ENCODE results near the gene HLA-G.

Gene HLA-G

GRCh38 chr6:29792123-29793035 lies 35.2 kb upstream of the HLA-G start:
- H3K9me3 ChIP-seq: no peaks in the 10 kb centered on the region
- TF ChIP-seq, protein P1, sequence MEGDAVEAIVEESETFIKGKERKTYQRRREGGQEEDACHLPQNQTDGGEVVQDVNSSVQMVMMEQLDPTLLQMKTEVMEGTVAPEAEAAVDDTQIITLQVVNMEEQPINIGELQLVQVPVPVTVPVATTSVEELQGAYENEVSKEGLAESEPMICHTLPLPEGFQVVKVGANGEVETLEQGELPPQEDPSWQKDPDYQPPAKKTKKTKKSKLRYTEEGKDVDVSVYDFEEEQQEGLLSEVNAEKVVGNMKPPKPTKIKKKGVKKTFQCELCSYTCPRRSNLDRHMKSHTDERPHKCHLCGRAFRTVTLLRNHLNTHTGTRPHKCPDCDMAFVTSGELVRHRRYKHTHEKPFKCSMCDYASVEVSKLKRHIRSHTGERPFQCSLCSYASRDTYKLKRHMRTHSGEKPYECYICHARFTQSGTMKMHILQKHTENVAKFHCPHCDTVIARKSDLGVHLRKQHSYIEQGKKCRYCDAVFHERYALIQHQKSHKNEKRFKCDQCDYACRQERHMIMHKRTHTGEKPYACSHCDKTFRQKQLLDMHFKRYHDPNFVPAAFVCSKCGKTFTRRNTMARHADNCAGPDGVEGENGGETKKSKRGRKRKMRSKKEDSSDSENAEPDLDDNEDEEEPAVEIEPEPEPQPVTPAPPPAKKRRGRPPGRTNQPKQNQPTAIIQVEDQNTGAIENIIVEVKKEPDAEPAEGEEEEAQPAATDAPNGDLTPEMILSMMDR (IDR thresholded peaks at IDR 0.05): peak; percentile 10
- H3K36me3 ChIP-seq: no peaks in the 10 kb centered on the region
- H3K27me3 ChIP-seq: peaks cover 97% of the 10 kb centered on the region
- H3K4me1 ChIP-seq (ENCODE audit: control insufficient read depth in 1 of 2, insufficient read depth in 1 of 2, low read depth in 1 of 2, low read length in 1 of 2): peaks cover 6 to 10% of the 10 kb centered on the region in 2 experiments
- peak overlapping the region; percentile 39 to 61 for H3K4me3 ChIP-seq (ENCODE audit: low read depth in 1 of 2, low read length in 1 of 2)
- H3K27ac ChIP-seq: no peak overlapping the region

- Histone ChIP-seq H3K36me3 (no peaks in the 10 kb centered on the region), H3K27ac (no peak overlapping the region), H3K4me3 (ENCODE audit: low read depth in 1 of 2, low read length in 1 of 2) (peak overlapping the region; percentile 17 to 61), H3K9me3 (no peaks in the 10 kb centered on the region), H3K4me1 (ENCODE audit: control insufficient read depth in 1 of 2, insufficient read depth in 1 of 2, low read depth in 1 of 2, low read length in 1 of 2) (peaks cover 6 to 10% of the 10 kb centered on the region in 2 experiments), H3K27me3 (peaks cover 97% of the 10 kb centered on the region)
- TF ChIP-seq, protein P1 (IDR thresholded peaks at IDR 0.05): no peak
These were observed 34.6 kb upstream of the HLA-G start for GRCh38 chr6:29793036-29793356.

DNA sequence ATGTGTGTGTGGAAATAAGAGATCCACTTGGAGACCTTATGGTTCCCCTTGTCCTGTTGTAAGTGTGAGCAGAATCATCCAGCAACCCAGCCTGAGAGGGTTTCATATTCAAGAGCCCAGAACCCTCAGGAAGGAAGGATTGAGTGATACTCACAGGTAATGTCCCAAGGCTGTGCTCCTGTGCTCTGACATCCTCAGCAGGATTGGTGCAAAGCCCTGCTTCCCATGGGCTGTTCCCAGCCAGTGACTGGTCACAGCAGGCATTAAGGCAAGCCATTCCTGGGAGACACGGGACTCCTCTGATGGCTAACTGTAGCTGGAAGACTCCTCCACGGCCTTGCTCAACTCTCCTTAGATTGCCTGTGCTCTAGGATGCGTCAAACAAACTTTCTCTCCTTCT lies 33.8 kb upstream of the HLA-G start:
- TF ChIP-seq, protein P1 (IDR thresholded peaks at IDR 0.05): no peak
- Histone ChIP-seq H3K36me3 (no peaks in the 10 kb centered on the region), H3K27ac (no peak overlapping the region), H3K4me3 (ENCODE audit: low read depth in 1 of 2, low read length in 1 of 2) (no peak overlapping the region), H3K4me1 (ENCODE audit: control insufficient read depth in 1 of 2, insufficient read depth in 1 of 2, low read depth in 1 of 2, low read length in 1 of 2) (peaks cover 6 to 10% of the 10 kb centered on the region in 2 experiments), H3K27me3 (peaks cover 97% of the 10 kb centered on the region), H3K9me3 (no peaks in the 10 kb centered on the region)

DNA sequence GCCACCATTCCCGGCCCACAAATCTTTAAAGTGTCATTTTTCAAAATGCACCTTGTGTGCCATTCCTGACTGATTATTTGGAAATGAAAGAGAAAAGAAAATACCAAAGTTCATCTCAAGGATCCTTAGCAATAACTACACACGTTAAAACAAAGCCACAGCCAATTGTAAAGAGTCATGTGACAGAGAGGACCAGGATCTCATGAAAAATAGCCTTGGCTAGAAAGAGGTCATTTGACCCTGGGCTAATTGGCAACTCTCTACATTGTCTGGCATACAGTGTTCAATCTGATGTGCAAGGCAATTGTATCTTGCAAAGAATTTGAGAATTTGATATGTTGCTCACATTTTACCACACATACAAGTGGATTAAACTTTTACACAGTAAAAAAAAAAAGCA lies 31.6 kb upstream of the HLA-G start:
- peaks cover 6 to 10% of the 10 kb centered on the region in 2 experiments for H3K4me1 ChIP-seq (ENCODE audit: control insufficient read depth in 1 of 2, insufficient read depth in 1 of 2, low read depth in 1 of 2, low read length in 1 of 2)
- H3K4me3 ChIP-seq (ENCODE audit: low read depth in 1 of 2, low read length in 1 of 2): no peak overlapping the region
- peaks cover 78% of the 10 kb centered on the region for H3K27me3 ChIP-seq
- H3K36me3 ChIP-seq: no peaks in the 10 kb centered on the region
- H3K27ac ChIP-seq: no peak overlapping the region
- H3K9me3 ChIP-seq: no peaks in the 10 kb centered on the region
- TF ChIP-seq, protein P1 (IDR thresholded peaks at IDR 0.05): no peak

- H3K4me3 ChIP-seq (ENCODE audit: low read depth in 1 of 2, low read length in 1 of 2): no peak overlapping the region
- no peak overlapping the region for H3K27ac ChIP-seq
- no peaks in the 10 kb centered on the region for H3K9me3 ChIP-seq
- peaks cover 5 to 8% of the 10 kb centered on the region in 2 experiments for H3K4me1 ChIP-seq (ENCODE audit: control insufficient read depth in 1 of 2, insufficient read depth in 1 of 2, low read depth in 1 of 2, low read length in 1 of 2)
- H3K27me3 ChIP-seq: peaks cover 72% of the 10 kb centered on the region
- H3K36me3 ChIP-seq: no peaks in the 10 kb centered on the region
- TF ChIP-seq, protein P1 (IDR thresholded peaks at IDR 0.05): no peak
These were observed 30.5 kb upstream of the HLA-G start for GRCh38 chr6:29797135-29797534.
